NCI-H2029 (cell line): ENCODE measurements around the gene SS18L1.

Source experiments
- DNase-seq: peaks from one replicate; lab custom pipeline; 2025; lab: John Stamatoyannopoulos, UW

SS18L1 gene

GRCh38 chr20:62195736-62196135 is 52.2 kb downstream of the SS18L1 start:
- DNase-seq, result no peak

GRCh38 chr20:62196286-62196685 is 52.7 kb downstream of the SS18L1 start:
- no peak for DNase-seq

- no peak for DNase-seq
Observed at GRCh38 chr20:62197311-62197710, 53.7 kb downstream of the SS18L1 start.

GRCh38 chr20:62197801-62198200 is 54.2 kb downstream of the SS18L1 start:
- DNase-seq, result no peak

GRCh38 chr20:62198496-62198895 is 54.9 kb downstream of the SS18L1 start:
- no peak for DNase-seq

DNA sequence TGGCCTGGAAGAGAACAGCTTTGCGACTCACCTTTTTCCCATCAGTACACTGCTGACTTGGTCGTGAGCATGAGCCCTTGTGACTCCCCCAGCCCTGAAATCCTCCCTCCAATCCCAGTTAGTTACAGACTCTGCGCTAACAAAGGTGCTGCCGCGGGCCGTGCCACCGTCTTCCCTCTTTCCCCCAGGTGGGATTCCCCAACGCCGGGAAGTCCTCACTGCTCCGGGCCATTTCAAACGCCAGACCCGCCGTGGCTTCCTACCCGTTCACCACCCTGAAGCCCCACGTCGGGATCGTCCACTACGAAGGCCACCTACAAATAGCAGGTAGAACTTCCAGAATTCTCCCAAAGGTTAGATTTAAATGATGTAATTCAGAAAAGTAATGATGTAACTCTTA is 55.4 kb downstream of the SS18L1 start:
- DNase-seq, result no peak

GRCh38 chr20:62200491-62201172 is 57.1 kb downstream of the SS18L1 start:
- no peak for DNase-seq

DNA sequence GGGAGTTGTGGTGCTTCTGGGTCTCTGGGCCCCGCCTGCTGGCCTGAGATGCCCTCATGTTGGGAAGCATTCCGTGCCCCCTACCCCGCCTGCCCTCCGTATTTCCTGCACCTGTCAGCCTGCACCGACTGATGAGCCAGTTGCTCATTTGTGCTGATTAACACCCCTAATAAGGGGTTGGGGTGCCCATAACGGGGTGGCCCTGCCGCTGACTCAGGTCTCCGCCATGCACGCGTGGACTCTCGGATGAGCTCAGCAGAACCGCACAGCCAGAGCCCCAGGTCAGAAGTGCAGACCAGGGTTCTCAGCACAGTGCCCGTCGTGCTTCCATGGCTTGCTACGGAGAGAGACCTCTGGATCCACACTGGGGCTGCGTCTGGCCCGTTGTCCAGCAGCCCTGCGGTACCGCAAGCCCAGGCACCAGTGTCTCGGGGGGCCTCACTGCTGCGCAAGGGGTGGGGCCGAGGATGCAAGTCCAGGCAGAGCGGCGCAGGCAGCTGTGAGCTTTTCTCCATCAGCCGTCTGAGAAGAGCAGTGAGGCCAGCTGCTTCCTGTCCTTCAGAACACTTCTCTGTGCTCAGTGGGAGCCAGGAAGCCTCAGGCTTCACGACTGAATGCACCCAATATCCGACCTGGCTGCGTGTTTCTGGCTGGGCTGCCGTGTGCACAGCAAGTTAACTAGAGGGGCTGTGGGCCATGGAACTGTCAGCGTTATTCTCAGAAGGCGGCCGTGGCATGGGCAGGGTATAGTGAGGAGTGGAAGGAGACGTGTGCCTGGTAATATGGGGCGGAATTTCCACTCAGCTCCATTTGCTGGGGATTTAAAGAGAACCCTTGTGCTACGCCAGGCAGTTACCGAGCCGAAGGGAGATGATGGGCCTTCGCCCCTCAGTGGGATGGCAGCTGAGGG is 57.9 kb downstream of the SS18L1 start:
- DNase-seq, result no peak

DNA sequence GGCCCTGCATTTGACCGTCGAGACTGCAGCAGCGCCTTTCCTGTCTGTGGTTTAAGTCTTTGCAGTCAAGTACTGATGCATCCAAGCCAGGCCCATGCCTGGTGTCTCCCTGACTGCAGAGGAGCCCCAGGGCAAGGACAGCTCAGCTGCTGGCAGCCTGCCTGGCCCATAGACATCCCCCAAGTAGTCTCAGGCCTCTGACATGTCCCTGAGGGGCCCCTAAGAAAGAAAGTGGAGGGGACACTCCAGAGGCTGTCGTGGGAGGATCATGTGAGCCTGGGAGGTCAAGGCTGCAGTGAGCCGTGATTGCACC is 58.5 kb downstream of the SS18L1 start:
- no peak for DNase-seq

DNA sequence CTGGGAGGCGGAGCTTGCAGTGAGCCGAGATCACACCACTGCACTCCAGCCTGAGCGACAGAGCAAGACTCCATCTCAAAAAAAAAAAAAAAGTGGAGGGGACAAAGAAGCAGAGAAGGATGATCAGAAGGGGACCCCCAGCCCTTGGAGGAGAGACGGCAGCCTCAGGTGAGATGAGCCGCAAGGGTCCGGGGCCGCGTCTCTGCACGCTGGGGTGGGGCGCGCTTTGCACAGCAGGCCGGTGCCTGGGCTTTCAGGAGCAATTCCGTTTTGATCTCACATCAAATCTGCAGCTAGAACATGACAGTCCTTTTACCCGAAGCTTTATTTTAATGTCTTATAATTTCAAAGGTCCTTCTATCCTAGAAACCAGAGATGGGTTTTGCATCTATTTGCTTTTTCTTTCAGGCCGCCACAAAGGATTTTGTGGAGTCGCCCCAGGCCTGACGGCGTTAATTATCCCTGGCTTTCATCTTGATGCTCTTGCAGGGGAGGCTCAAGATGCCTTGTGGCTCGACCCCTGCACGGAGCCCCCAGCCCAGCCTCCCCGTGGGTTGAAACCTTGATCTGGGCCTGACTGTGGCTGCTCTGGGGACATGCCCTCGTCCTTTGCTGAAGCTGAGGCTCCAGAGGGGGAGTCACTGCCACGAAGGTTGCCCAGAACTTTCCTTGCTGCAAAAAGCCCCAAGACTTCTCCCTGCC is 59.3 kb downstream of the SS18L1 start:
- no peak for DNase-seq

GRCh38 chr20:62203378-62204030 is 59.9 kb downstream of the SS18L1 start:
- DNase-seq, result no peak

DNA sequence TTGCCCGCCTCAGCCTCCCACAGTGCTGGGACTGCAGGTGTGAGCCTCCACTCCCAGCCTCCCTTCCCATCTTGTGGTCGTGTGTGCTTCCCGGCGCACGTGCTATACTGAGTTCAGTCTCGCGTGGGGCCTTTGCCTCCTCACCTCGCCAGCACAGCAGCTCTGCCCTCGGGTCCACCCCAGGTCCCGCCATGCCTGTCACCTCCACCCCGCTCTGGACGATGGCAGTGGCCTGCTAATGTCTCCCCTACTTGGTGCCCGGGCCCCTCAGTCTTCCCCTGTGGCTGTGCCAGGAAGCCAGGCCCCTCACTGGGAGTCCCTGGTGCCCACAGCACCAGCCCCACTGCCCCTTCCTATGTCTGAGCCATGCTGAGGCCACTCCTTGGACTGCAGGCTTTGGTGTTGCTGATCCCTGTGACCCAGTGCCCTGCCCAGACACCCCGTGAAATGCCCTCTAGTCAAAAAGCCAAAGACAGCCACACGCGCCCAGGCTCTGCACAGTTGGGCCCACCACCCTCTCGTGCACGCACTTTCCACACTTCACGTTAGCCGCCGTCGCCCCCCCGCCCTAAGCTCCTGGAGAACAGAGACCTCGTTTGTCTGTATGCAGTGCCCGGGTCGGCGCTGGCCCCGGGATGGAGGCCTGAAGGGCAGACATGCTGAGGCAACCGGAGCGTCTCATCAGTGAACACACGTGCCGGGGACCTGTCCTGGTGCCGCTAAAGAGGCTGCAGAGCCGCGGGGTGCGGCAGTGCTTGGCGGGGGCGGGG is 62.2 kb downstream of the SS18L1 start:
- DNase-seq, result no peak

- no peak for DNase-seq
Observed at GRCh38 chr20:62206388-62206775, 62.8 kb downstream of the SS18L1 start.

- no peak for DNase-seq
Observed at GRCh38 chr20:62208061-62208794, 64.7 kb downstream of the SS18L1 start.

DNA sequence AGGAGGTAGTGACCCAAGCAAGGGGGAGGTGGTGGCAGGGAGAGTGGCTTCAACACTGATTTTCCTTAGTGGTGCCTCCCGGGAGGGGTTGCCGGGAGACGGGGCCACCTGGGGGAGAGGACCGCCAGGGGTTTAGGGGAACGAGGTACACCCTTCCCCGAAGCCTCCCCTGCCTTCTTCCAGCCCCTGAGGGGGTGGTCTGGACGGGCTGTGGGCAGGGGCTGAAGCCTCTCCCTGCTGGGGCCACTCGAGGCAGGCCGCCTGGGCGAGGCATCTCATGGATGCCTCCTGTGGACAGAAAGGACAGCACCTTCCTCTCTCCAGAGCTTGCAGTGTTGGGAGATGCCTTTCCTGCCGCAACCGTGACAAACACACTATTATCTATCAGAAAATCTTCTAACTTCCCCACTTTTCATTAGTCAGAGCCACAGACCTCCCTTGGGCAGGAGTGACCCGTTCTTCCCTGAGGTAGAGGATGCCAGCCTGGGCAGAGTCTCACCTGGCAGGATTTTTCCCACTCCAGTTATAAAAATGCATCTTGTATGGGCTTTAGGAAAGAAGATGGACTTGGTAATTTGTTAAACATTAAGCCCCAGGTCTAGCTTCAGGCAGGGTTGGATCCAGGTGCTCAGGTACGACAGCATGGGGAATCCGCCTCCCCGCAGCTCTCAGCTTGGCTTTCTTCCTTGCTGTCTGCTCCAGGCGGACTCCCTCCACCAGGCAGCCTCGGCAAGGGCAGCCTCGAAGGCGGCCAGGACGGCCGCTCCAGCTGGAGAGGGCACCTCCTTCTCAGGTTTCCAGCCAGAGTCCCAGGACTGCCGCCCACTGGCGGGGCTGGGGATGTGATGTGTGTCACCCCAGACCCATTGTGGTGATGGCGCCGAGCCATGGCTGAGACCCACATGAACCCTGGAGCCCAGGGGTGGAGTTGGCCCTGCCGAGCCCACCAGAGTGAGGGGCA is 65.5 kb downstream of the SS18L1 start:
- DNase-seq, result peak; percentile 7

DNA sequence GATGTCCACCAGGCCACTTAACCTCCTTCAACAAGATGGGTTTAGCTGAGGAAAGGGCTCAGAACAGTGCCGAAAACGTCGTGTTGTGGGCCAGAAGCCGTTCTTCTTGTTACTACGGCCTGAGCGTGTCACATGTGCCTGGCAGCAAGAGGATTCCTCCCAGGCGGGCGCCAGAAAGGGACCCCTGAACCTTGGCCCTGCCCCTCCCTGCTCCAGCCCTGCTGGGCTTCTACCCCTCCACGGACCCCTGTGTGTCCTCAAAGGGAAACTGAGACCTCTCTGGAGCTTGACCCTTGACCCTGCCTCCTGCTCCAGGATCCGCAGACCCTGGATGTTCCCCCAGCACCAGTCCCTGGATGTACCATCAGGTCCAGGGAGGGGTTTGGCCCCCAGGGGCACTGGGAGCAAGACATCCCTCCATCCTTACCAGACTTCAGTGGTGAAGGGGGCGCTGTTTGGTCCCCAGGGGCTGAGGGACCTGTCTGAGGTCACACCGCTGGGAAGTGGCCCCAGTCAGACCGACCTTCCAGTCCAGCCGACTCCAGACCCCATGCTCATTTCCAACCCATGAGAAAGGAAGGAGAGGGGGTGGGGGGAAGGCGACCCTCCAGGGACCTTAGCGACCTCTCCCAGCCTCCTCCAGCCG is 66.4 kb downstream of the SS18L1 start:
- no peak for DNase-seq

GRCh38 chr20:62210496-62210855 is 66.9 kb downstream of the SS18L1 start:
- DNase-seq, result peak; percentile 30

DNA sequence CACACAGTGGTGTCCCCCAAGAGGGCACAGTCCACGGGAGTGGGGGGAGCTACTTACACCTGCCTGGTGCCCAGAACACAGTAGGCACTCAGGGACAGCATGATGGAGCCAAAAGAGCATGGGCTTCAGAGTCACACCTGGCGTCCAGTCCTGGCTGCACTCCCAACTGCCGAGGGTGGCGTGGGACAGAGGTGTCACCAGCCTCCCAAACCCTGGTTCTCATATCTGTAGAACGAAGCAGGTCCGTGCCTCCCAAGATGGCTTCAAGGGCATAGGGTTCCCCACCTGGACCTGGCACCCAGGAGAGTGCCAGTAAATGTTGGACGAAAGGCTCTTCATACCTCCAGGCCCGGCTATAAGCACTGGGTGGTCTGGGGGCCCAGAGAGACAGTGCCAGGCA is 67.6 kb downstream of the SS18L1 start:
- no peak for DNase-seq

GRCh38 chr20:62211769-62212288 is 68.3 kb downstream of the SS18L1 start:
- no peak for DNase-seq
